ENCODE results near the gene MICB. TPM values are rescaled to one million over a fixed set of nuclear protein-coding genes. Genes with fewer than 3 reads are reported as not detected.

Gene MICB
- total and polyA plus RNA-seq, 9 donors = 0.48 to 10.6 (median 1.3) TPM

DNA sequence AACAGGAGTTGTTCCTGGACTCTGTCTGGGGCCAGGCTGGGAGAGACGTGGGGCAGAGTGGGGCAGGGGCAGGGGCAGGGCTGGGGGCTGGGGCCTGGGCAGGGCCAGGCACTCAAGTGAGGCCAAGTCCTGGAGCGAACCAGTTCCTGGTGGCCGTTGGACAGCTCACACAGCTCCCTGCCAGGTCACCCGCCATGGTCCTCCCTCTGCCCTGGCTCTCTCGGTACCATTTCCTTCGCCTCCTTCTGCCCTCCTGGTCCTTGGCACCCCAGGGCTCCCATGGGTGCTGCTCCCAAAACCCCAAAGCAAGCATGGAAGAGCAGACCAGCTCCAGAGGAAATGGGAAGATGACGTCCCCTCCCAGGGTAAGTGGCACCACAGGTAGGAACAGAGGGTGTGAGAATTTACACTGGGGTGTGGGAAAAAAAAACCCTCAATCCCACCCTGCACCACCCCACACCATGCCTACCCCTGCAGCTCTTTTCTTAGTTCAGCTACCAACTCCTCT is 30.9 kb downstream of the MICB start, which contains the start of gene MCCD1:
MCCD1 (plus strand) TSS at position 142 of the 508 bp plus-strand sequence; CDS start at position 195, 53 bp downstream.
- TF ChIP-seq, protein P1, sequence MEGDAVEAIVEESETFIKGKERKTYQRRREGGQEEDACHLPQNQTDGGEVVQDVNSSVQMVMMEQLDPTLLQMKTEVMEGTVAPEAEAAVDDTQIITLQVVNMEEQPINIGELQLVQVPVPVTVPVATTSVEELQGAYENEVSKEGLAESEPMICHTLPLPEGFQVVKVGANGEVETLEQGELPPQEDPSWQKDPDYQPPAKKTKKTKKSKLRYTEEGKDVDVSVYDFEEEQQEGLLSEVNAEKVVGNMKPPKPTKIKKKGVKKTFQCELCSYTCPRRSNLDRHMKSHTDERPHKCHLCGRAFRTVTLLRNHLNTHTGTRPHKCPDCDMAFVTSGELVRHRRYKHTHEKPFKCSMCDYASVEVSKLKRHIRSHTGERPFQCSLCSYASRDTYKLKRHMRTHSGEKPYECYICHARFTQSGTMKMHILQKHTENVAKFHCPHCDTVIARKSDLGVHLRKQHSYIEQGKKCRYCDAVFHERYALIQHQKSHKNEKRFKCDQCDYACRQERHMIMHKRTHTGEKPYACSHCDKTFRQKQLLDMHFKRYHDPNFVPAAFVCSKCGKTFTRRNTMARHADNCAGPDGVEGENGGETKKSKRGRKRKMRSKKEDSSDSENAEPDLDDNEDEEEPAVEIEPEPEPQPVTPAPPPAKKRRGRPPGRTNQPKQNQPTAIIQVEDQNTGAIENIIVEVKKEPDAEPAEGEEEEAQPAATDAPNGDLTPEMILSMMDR (IDR thresholded peaks at IDR 0.05) = no peak
- TF ChIP-seq POLR2A (IDR thresholded peaks at IDR 0.05) = no peak
- TF ChIP-seq EP300 (IDR thresholded peaks at IDR 0.05) = no peak
- Histone ChIP-seq H3K4me3 (no peak within 1 kb of the TSS), H3K9me3 (no peaks in the 10 kb centered on the region), H3K27ac (no peak within 1 kb of the TSS), H3K4me1 (ENCODE audit: insufficient read depth) (peaks cover 3% of the 10 kb centered on the region), H3K27me3 (no peaks in the 10 kb centered on the region), H3K36me3 (no peaks in the 10 kb centered on the region)
- no peak for DNase-seq
- intact Hi-C loops (cut with DNase I) = no loop called here
- WGBS, 3 donors = 53 to 61% (median 59%) methylated on average over 7 of the region's 7 CpGs

DNA sequence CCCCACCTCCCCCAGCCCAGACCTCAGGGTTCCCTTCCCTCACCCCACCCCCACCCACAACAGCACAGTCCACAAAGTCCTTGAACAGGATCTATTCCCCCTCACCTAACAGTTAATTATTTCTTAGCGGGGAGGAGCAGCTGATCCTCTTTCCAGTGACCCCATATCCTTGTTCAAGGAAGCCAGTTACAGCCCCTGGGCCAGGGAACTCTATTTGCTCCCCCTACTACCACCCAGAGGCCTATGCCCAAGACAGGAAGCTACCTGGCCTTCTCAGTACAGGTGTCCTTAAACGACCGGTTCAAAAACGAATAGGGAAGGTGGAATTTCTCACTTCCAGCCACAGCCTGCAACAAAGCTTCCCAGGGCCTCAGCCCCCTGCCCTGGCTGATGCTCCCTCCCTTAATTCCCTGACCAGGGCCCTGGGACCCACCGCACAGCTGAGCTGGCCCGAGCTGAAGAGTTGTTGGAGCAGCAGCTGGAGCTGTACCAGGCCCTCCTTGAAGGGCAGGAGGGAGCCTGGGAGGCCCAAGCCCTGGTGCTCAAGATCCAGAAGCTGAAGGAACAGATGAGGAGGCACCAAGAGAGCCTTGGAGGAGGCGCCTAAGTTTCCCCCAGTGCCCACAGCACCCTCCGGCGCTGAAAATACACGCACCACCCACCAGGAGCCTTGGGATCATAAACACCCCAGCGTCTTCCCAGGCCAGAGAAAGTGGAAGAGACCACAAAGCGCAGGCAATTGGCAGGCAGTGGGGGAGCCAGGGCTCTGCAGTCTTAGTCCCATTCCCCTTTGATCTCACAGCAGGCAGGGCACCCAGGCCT is 31.6 kb downstream of the MICB start:
- Histone ChIP-seq H3K36me3 (no peaks in the 10 kb centered on the region), H3K27me3 (no peaks in the 10 kb centered on the region), H3K27ac (no peak overlapping the region), H3K9me3 (no peaks in the 10 kb centered on the region), H3K4me3 (no peak overlapping the region), H3K4me1 (ENCODE audit: insufficient read depth) (peaks cover 3% of the 10 kb centered on the region)
- no peak for DNase-seq
- 28 to 41% (median 30%) methylated on average over 12 of the region's 12 CpGs for WGBS, 3 donors
- intact Hi-C loops (cut with DNase I) = no loop called here
- TF ChIP-seq POLR2A (IDR thresholded peaks at IDR 0.05) = no peak
- TF ChIP-seq, protein P1 (IDR thresholded peaks at IDR 0.05) = no peak
- no peak for TF ChIP-seq EP300 (IDR thresholded peaks at IDR 0.05)

- Histone ChIP-seq H3K27ac (no peak overlapping the region), H3K9me3 (no peaks in the 10 kb centered on the region), H3K36me3 (no peaks in the 10 kb centered on the region), H3K4me3 (no peak overlapping the region), H3K4me1 (ENCODE audit: insufficient read depth) (peaks cover 3% of the 10 kb centered on the region), H3K27me3 (no peaks in the 10 kb centered on the region)
- DNase-seq = no peak
- intact Hi-C loops (cut with DNase I) = no loop called here
- 54 to 57% (median 55%) methylated on average over 6 of the region's 6 CpGs for WGBS, 3 donors
- TF ChIP-seq, protein P1 (IDR thresholded peaks at IDR 0.05) = no peak
- TF ChIP-seq EP300 (IDR thresholded peaks at IDR 0.05) = no peak
- TF ChIP-seq POLR2A (IDR thresholded peaks at IDR 0.05) = no peak
These were observed 32.7 kb downstream of the MICB start for GRCh38 chr6:31530659-31531058.

- no peak overlapping the region for H3K4me3 ChIP-seq
- H3K4me1 ChIP-seq (ENCODE audit: insufficient read depth) = peaks cover 3% of the 10 kb centered on the region
- WGBS, 3 donors = 72 to 87% (median 75%) methylated on average over 7 of the region's 7 CpGs
- intact Hi-C loops (cut with DNase I) = no loop called here
- no peaks in the 10 kb centered on the region for H3K36me3 ChIP-seq
- no peaks in the 10 kb centered on the region for H3K9me3 ChIP-seq
- DNase-seq = no peak
- no peaks in the 10 kb centered on the region for H3K27me3 ChIP-seq
- no peak overlapping the region for H3K27ac ChIP-seq
- TF ChIP-seq, protein P1 (IDR thresholded peaks at IDR 0.05) = no peak
- TF ChIP-seq EP300 (IDR thresholded peaks at IDR 0.05) (no peak), POLR2A (IDR thresholded peaks at IDR 0.05) (no peak)
These were observed 33.2 kb downstream of the MICB start for GRCh38 chr6:31531162-31531561.
